Measurements from ENCODE around the gene MYNN. TPM values are rescaled to one million over a fixed set of nuclear protein-coding genes. Genes with fewer than 3 reads are reported as not detected.

Gene MYNN
- total and polyA plus RNA-seq, 4 donors: 4.2 to 11.6 (median 9.1) TPM

DNA sequence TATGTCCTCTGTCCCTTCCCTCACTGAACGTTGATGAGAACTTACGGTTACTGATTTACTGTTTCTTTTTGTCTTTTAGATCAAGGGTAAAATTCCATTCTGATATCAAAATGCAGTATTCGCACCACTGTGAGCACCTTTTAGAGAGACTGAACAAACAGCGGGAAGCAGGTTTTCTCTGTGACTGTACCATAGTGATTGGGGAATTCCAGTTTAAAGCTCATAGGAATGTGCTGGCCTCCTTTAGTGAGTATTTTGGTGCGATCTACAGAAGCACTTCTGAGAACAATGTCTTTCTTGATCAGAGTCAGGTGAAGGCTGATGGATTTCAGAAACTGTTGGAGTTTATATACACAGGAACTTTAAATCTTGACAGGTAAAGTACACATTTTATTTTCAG is 990 bp downstream of the MYNN start:
- no peak for TF ChIP-seq GABPA (IDR thresholded peaks at IDR 0.05 in 1 of 2, conservative IDR thresholded peaks at IDR 0.05 in 1 of 2)
- TF ChIP-seq, protein P1, sequence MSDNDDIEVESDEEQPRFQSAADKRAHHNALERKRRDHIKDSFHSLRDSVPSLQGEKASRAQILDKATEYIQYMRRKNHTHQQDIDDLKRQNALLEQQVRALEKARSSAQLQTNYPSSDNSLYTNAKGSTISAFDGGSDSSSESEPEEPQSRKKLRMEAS (IDR thresholded peaks at IDR 0.05): no peak
- no peak for TF ChIP-seq NR2F2 (IDR thresholded peaks at IDR 0.05)
- no peak for TF ChIP-seq HNF4A (conservative IDR thresholded peaks at IDR 0.05)
- no peak for TF ChIP-seq REST (IDR thresholded peaks at IDR 0.05)
- TF ChIP-seq, protein P2, sequence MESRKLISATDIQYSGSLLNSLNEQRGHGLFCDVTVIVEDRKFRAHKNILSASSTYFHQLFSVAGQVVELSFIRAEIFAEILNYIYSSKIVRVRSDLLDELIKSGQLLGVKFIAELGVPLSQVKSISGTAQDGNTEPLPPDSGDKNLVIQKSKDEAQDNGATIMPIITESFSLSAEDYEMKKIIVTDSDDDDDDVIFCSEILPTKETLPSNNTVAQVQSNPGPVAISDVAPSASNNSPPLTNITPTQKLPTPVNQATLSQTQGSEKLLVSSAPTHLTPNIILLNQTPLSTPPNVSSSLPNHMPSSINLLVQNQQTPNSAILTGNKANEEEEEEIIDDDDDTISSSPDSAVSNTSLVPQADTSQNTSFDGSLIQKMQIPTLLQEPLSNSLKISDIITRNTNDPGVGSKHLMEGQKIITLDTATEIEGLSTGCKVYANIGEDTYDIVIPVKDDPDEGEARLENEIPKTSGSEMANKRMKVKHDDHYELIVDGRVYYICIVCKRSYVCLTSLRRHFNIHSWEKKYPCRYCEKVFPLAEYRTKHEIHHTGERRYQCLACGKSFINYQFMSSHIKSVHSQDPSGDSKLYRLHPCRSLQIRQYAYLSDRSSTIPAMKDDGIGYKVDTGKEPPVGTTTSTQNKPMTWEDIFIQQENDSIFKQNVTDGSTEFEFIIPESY (IDR thresholded peaks at IDR 0.05): no peak
- no peak for TF ChIP-seq YY1 (IDR thresholded peaks at IDR 0.05)
- no peak for TF ChIP-seq FOXA2 (IDR thresholded peaks at IDR 0.05)
- TF ChIP-seq JUND (IDR thresholded peaks at IDR 0.05): no peak
- no peak for TF ChIP-seq ATF3 (IDR thresholded peaks at IDR 0.05)
- no peak for TF ChIP-seq SP1 (IDR thresholded peaks at IDR 0.05)
- TF ChIP-seq CTCF (IDR thresholded peaks at IDR 0.05; ENCODE audit: low read depth, low read length, missing input control): no peak
- no peak for TF ChIP-seq TAF1 (conservative IDR thresholded peaks at IDR 0.05)
- no peak for TF ChIP-seq RAD21 (IDR thresholded peaks at IDR 0.05)
- no peak for TF ChIP-seq FOXA1 (IDR thresholded peaks at IDR 0.05)
- no peak for TF ChIP-seq HNF4G (IDR thresholded peaks at IDR 0.05)
- TF ChIP-seq EGR1 (IDR thresholded peaks at IDR 0.05; ENCODE audit: low read depth in 2 of 2): no peak
- peak overlapping the region; percentile 12 to 79 for H3K9ac ChIP-seq (ENCODE audit: low read depth in 1 of 2, low read length in 2 of 2)
- H3K27me3 ChIP-seq (ENCODE audit: control insufficient read depth in 4 of 4, insufficient read depth in 4 of 4, low read length in 3 of 4): no peaks in the 10 kb centered on the region
- DNase-seq (ENCODE audit: low spot score): no peak
- peak overlapping the region in 2 of 3 donors; percentile 68 to 74 for H3K4me3 ChIP-seq (ENCODE audit: low read depth in 1 of 3, low read length in 3 of 3)
- H3K9me3 ChIP-seq (ENCODE audit: control insufficient read depth in 4 of 4, low read length in 3 of 4): no peaks in the 10 kb centered on the region
- peaks cover 3 to 28% (median 14%) of the 10 kb centered on the region in 4 donors for H3K36me3 ChIP-seq (ENCODE audit: control insufficient read depth in 4 of 4, insufficient read depth in 3 of 4, low read depth in 1 of 4, low read length in 3 of 4)
- H3K4me1 ChIP-seq (ENCODE audit: control insufficient read depth in 4 of 4, insufficient read depth in 4 of 4, low read length in 3 of 4): peaks cover 0 to 37% (median 19%) of the 10 kb centered on the region in 4 donors
- no peak overlapping the region for H3K27ac ChIP-seq (ENCODE audit: low read depth in 1 of 2, low read length in 2 of 2)
- WGBS: 54% methylated on average over 5 of the region's 5 CpGs

All from liver (tissue), 9 donors.